ENCODE data around the gene COL20A1. TPM values are rescaled to one million over a fixed set of nuclear protein-coding genes. Genes with fewer than 3 reads are reported as not detected.

The COL20A1 gene
- total and polyA plus RNA-seq, 4 donors: 0.06 to 0.09 TPM; not detected in 2

- TF ChIP-seq, protein P1, sequence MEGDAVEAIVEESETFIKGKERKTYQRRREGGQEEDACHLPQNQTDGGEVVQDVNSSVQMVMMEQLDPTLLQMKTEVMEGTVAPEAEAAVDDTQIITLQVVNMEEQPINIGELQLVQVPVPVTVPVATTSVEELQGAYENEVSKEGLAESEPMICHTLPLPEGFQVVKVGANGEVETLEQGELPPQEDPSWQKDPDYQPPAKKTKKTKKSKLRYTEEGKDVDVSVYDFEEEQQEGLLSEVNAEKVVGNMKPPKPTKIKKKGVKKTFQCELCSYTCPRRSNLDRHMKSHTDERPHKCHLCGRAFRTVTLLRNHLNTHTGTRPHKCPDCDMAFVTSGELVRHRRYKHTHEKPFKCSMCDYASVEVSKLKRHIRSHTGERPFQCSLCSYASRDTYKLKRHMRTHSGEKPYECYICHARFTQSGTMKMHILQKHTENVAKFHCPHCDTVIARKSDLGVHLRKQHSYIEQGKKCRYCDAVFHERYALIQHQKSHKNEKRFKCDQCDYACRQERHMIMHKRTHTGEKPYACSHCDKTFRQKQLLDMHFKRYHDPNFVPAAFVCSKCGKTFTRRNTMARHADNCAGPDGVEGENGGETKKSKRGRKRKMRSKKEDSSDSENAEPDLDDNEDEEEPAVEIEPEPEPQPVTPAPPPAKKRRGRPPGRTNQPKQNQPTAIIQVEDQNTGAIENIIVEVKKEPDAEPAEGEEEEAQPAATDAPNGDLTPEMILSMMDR (IDR thresholded peaks at IDR 0.05; ENCODE audit: control extremely low read depth, extremely low read depth): no peak
- H3K27me3 ChIP-seq (ENCODE audit: control insufficient read depth in 3 of 3, insufficient read depth in 3 of 3, low read length in 2 of 3): peaks cover 0 to 6% (median 4%) of the 10 kb centered on the region in 3 donors
- no peaks in the 10 kb centered on the region for H3K36me3 ChIP-seq (ENCODE audit: control insufficient read depth in 4 of 4, insufficient read depth in 4 of 4, low read length in 4 of 4)
- no peak overlapping the region for H3K9ac ChIP-seq (ENCODE audit: insufficient read depth in 1 of 2, low read length in 2 of 2)
- no peak overlapping the region for H3K4me3 ChIP-seq
- H3K27ac ChIP-seq (ENCODE audit: low read depth in 1 of 2, low read length in 1 of 2): no peak overlapping the region
- peaks cover 0 to 49% (median 3%) of the 10 kb centered on the region in 5 donors for H3K4me1 ChIP-seq (ENCODE audit: control insufficient read depth in 5 of 5, insufficient read depth in 5 of 5, low read length in 5 of 5)
- 70 to 81% methylated on average over 50 of the region's 50 CpGs for WGBS, 2 donors
- no peak for DNase-seq
- no peaks in the 10 kb centered on the region for H3K9me3 ChIP-seq (ENCODE audit: control insufficient read depth in 4 of 4, insufficient read depth in 3 of 4, low read length in 3 of 4)
- no peak for ATAC-seq (ENCODE audit: insufficient read depth, low FRiP score)
Observed at GRCh38 chr20:63346131-63347080, 53.4 kb downstream of the COL20A1 start.

GRCh38 chr20:63347081-63347741, 54.2 kb downstream of the COL20A1 start:
- Histone ChIP-seq H3K9me3 (ENCODE audit: control insufficient read depth in 4 of 4, insufficient read depth in 3 of 4, low read length in 3 of 4) (no peaks in the 10 kb centered on the region), H3K4me3 (no peak overlapping the region), H3K36me3 (ENCODE audit: control insufficient read depth in 4 of 4, insufficient read depth in 4 of 4, low read length in 4 of 4) (no peaks in the 10 kb centered on the region), H3K27me3 (ENCODE audit: control insufficient read depth in 3 of 3, insufficient read depth in 3 of 3, low read length in 2 of 3) (peaks cover 0 to 6% (median 4%) of the 10 kb centered on the region in 3 donors), H3K9ac (ENCODE audit: insufficient read depth in 1 of 2, low read length in 2 of 2) (peak overlapping the region in 1 of 2 donors; percentile 11), H3K27ac (ENCODE audit: low read depth in 1 of 2, low read length in 1 of 2) (no peak overlapping the region), H3K4me1 (ENCODE audit: control insufficient read depth in 5 of 5, insufficient read depth in 5 of 5, low read length in 5 of 5) (peaks cover 0 to 56% (median 3%) of the 10 kb centered on the region in 5 donors)
- DNase-seq: peak; percentile 57 to 74 (median 66)
- 76 to 79% methylated on average over 31 to 33 of the region's 33 CpGs for WGBS, 2 donors
- ATAC-seq (ENCODE audit: insufficient read depth, low FRiP score): no peak
- TF ChIP-seq, protein P1 (IDR thresholded peaks at IDR 0.05; ENCODE audit: control extremely low read depth, extremely low read depth): no peak

- H3K9me3 ChIP-seq (ENCODE audit: control insufficient read depth in 4 of 4, insufficient read depth in 3 of 4, low read length in 3 of 4): no peaks in the 10 kb centered on the region
- TF ChIP-seq, protein P1 (IDR thresholded peaks at IDR 0.05; ENCODE audit: control extremely low read depth, extremely low read depth): no peak
- H3K4me1 ChIP-seq (ENCODE audit: control insufficient read depth in 5 of 5, insufficient read depth in 5 of 5, low read length in 5 of 5): peaks cover 0 to 65% (median 7%) of the 10 kb centered on the region in 5 donors
- H3K9ac ChIP-seq (ENCODE audit: insufficient read depth in 1 of 2, low read length in 2 of 2): no peak overlapping the region
- 83 to 85% methylated on average over 46 of the region's 46 CpGs for WGBS, 2 donors
- ATAC-seq (ENCODE audit: insufficient read depth, low FRiP score) (no peak), DNase-seq (no peak)
- peaks cover 0 to 6% (median 4%) of the 10 kb centered on the region in 3 donors for H3K27me3 ChIP-seq (ENCODE audit: control insufficient read depth in 3 of 3, insufficient read depth in 3 of 3, low read length in 2 of 3)
- H3K27ac ChIP-seq (ENCODE audit: low read depth in 1 of 2, low read length in 1 of 2): no peak overlapping the region
- H3K36me3 ChIP-seq (ENCODE audit: control insufficient read depth in 4 of 4, insufficient read depth in 4 of 4, low read length in 4 of 4): no peaks in the 10 kb centered on the region
- no peak overlapping the region for H3K4me3 ChIP-seq
Observed at GRCh38 chr20:63347950-63348827, 55.2 kb downstream of the COL20A1 start.
